ENCODE results near the gene NEUROD1.
A peak's percentile ranks its signal among the peaks of the same experiment; 100 is the strongest.

The NEUROD1 gene

GRCh38 chr2:181656450-181657291, 23.6 kb downstream of the NEUROD1 start, which contains the start of gene CERKL:
CERKL (minus strand) TSS chr2:181657105; CDS start chr2:181657006, 99 bp downstream.
- H3K4me3 ChIP-seq (ENCODE audit: low read length) = peak within 1 kb of the TSS; percentile 31
- DNase-seq (ENCODE audit: low read depth) = peak; percentile 31
- TF ChIP-seq CTCF (IDR thresholded peaks at IDR 0.05; ENCODE audit: insufficient read depth, low read depth, low read length, missing control alignments) = no peak

GRCh38 chr2:181655519-181655918, 24.8 kb downstream of the NEUROD1 start:
- no peak for TF ChIP-seq CTCF (IDR thresholded peaks at IDR 0.05; ENCODE audit: insufficient read depth, low read depth, low read length, missing control alignments)
- no peak for DNase-seq (ENCODE audit: low read depth)
- H3K4me3 ChIP-seq (ENCODE audit: low read length) = no peak overlapping the region

GRCh38 chr2:181649436-181649979, 30.8 kb downstream of the NEUROD1 start:
- peak; percentile 6 for DNase-seq (ENCODE audit: low read depth)
- H3K4me3 ChIP-seq (ENCODE audit: low read length) = no peak overlapping the region
- TF ChIP-seq CTCF (IDR thresholded peaks at IDR 0.05; ENCODE audit: insufficient read depth, low read depth, low read length, missing control alignments) = no peak

GRCh38 chr2:181648478-181649155, 31.7 kb downstream of the NEUROD1 start:
- no peak for TF ChIP-seq CTCF (IDR thresholded peaks at IDR 0.05; ENCODE audit: insufficient read depth, low read depth, low read length, missing control alignments)
- no peak overlapping the region for H3K4me3 ChIP-seq (ENCODE audit: low read length)
- no peak for DNase-seq (ENCODE audit: low read depth)

GRCh38 chr2:181646415-181646987, 33.8 kb downstream of the NEUROD1 start:
- H3K4me3 ChIP-seq (ENCODE audit: low read length) = no peak overlapping the region
- no peak for TF ChIP-seq CTCF (IDR thresholded peaks at IDR 0.05; ENCODE audit: insufficient read depth, low read depth, low read length, missing control alignments)
- DNase-seq (ENCODE audit: low read depth) = no peak

GRCh38 chr2:181643151-181643550, 37.2 kb downstream of the NEUROD1 start:
- DNase-seq (ENCODE audit: low read depth) = no peak
- no peak for TF ChIP-seq CTCF (IDR thresholded peaks at IDR 0.05; ENCODE audit: insufficient read depth, low read depth, low read length, missing control alignments)
- no peak overlapping the region for H3K4me3 ChIP-seq (ENCODE audit: low read length)
